GM21423 (cell line): ENCODE measurements around the gene TMOD3.

ENCODE experiments used
- ATAC-seq: cut with Tn5 transposase; IDR thresholded peaks from one replicate; pipeline ENCODE4 v1.9.1; 2021; ENCODE audit warnings: mild to moderate bottlenecking, moderate library complexity; ENCODE audit not compliant: unreplicated experiment

TMOD3 gene

GRCh38 chr15:51825698-51826097 lies 3.8 kb upstream of the TMOD3 start:
- no peak for ATAC-seq

DNA sequence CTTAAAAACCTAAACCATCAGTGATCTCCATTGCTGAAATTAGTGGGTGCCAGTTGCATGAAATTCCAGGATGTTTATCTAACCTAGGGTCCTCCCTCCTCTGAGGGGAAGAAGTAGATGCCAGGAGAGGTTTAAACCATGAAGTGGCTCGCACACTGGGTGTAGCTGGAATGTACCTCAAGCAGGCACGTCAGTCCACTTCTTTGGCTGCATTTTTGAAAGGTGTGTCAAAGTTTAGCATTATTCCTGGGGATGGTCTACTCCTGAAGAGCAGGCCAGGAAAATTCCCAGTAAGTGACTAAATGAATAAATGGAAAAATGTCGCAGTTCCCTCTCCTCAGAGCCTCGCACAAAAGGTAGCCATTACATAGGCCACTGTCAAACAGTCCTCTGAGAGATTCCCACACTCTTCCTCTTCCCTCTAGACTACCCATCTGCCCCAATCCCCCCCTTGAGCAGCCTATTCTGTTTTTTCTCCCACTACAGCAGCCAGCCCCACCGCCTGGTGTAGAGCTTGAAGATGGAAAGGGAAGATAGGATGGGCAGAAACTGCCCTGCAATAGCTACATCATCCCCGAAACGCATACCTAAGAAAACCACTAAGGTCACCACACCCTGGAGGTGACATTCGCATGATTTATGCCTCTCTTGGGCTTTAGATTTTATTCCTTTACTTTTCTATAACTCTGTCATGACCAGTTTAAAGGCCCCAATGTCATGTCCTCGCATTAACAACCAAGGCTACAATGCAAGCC lies 655 bp upstream of the TMOD3 start:
- ATAC-seq = no peak

GRCh38 chr15:51830276-51830806 lies 888 bp downstream of the TMOD3 start:
- ATAC-seq = no peak

DNA sequence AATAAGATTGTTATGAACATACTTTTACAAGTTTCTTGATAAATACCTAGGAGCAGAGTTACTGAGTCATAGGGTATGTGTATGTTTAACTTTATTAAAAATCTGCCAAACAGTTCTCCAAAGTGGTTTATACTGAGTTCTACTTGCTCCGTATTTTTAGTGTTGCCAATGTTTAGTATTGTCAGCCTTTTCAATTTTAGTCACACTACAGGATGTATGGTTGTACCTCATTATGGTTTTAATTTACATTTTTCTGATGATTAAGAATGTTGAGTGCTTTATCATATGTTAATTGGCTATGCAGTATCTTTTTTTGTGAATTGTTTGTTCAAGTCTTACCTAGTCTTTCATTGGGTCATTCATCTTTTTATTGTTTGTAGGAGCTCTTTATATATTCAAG lies 4.3 kb downstream of the TMOD3 start:
- ATAC-seq = no peak

DNA sequence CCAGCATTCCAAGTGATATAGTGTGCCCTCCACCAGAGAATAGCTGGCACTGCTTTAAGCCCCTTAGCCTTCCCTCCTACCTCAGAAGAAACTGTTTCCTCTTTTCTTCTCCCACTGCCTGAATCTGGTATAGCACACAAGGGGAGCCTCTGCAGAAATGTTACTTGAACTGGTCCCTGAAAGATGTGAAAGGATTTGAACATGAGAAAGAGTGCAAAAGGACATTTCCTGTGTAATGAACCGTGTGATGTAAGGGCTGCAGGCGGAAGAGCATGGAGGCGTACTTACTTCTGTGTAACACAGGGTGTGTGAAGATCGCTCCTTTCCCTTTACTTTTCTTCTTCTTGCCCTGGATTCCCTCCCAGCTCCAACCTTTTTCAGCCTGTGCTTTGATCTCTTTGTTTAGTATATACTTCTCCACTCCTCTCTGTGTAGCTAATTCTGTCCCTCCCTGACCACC lies 8.4 kb downstream of the TMOD3 start:
- peak; percentile 37 for ATAC-seq

GRCh38 chr15:51838270-51838669 lies 8.8 kb downstream of the TMOD3 start:
- ATAC-seq = no peak

DNA sequence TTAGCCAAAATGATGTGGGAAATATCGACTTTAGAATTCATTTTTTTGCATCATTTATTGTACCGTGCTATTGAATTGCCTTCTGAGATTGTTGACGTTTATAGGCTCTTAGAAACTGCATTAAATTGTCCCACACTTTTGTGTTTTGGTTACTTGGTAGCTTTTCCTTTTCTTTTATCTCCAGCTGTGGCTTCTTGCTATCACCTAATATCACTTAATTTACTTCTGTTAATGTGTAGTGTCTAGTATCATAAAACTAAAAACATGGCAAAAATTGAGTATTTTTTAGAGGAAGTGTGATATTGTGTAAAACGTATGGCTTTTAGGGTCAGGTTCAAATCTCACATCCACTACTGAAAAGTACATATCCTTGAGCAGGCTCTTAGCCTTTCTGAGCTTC lies 11.2 kb downstream of the TMOD3 start:
- ATAC-seq = no peak

- ATAC-seq = no peak
Measured at GRCh38 chr15:51841406-51842040, 12.1 kb downstream of the TMOD3 start.

GRCh38 chr15:51842265-51842664 lies 12.8 kb downstream of the TMOD3 start:
- no peak for ATAC-seq

- no peak for ATAC-seq
Measured at GRCh38 chr15:51842852-51843737, 13.6 kb downstream of the TMOD3 start.

- ATAC-seq = no peak
Measured at GRCh38 chr15:51844747-51845426, 15.4 kb downstream of the TMOD3 start.

GRCh38 chr15:51846066-51846462 lies 16.6 kb downstream of the TMOD3 start:
- ATAC-seq = no peak

GRCh38 chr15:51846463-51847230 lies 17.2 kb downstream of the TMOD3 start:
- no peak for ATAC-seq

DNA sequence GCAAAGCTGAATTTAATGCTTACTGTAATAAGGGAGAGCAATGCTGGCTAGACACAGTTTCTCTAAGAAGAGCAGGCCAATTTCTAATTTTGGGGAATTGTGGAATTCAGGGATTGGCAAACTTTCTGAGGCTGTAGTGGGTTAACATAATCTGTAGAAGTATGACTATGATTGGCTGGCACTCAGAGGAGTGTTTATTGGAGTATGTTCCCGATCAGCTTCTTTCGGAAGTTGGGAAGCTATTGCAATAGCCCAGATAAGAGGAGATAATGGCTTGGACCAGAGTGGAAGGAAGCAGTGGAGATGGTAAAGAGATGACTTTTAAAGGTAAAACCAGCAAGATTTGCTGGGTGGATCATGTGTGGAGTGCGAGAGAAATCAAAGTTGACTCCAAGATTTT lies 19.4 kb downstream of the TMOD3 start:
- no peak for ATAC-seq

DNA sequence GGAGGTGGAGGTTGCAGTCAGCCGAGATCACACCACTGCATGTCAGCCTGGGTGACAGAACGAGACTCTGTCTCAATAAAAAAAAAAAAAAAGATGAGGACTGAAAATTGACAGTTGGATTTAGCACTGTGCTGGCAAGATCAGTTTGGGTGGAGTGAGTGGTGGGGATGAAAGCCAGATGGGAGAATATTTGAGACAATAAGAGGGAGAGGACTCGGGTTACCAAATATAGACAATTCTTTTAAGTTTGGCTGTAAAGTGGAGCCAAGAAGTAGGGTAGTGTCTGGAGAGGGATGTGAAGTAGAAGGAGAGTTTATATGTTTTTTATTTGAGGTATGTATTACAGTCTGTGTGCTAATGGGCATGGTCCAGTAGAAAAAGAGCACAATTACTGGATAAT lies 20.4 kb downstream of the TMOD3 start:
- no peak for ATAC-seq

DNA sequence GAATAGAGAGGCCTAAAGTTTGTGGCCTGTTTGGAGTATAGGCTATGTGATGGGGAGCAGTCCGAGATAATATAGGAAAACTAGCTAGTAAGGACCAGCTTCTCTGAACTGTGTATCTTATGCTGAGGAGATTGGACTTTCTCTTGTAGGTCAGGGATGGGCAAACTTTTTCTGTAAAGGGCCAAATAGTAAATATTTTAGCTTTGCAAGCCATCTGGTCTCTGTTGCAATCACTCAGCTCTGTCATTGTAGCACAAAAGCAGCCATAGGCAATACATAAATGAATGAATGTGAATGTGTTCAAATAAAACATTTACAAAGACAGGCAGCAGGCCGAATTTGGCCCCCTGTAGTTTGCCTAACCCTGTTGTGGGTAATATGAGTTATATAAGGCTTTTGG lies 24.5 kb downstream of the TMOD3 start:
- ATAC-seq = no peak

DNA sequence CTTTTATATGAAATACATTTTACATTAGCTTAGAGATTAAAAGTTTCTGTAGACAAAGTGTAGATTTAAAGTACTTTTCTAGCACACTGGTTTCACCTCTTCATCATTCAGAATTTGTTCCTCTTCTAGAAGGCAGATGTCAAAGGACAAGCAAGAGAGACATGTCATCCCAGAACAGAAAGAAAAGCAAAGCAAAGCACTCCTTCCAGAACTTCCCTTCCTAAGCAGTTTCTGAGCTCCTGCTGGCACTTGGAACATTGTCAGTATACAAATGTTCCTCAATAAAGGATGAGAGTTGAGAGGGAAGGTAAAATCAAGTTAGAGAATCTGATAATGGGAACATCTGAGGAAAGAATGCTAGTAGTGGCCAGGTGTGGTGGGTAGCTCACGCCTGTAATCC lies 26.2 kb downstream of the TMOD3 start:
- ATAC-seq = no peak

DNA sequence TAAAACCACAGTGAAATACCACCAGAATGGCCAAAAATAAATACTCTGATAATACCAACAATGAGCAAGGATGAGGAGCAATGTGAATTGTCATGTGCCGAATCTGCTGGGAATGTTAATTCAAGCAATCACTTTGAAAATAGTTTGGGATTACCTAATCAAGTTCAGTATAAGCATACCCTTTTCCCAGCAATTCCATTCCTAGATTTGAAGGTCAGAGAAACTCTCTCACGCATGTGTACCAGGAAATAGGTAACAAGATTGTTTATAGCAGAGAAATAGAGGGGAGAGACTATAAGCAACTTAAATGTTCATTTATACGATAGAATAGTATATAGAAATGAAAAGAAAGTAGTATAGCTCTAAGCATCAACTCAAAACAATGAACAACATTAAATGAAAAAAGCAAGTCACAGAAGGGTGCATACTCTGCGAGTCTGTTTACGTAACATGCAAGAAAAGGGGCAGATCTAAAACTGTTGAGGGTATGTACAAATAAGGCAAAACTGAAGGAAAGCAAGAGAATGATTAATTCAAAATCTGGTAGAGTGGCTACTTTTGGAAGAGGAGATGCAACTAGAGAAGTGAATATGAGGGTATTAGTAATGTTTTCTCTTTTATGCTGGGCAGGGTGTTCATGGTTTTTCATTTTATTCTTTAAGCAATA lies 27.4 kb downstream of the TMOD3 start:
- ATAC-seq = no peak

- ATAC-seq = peak; percentile 72
Measured at GRCh38 chr15:51861557-51862359, 32.3 kb downstream of the TMOD3 start.
